ENCODE data around the gene CD44.

The CD44 gene

GRCh38 chr11:35214792-35215193, 75.8 kb downstream of the CD44 start:
- ChIA-PET CTCF (interaction anchor here (1.2 to 1.4 kb wide), 2 partner anchors 21 to 58 kb away, joined by 3 to 5 read pairs; no protein-coding TSS in a partner anchor), POLR2A (no interaction called here)
- DNase-seq (ENCODE audit: extremely low spot score), result no peak
- TF ChIP-seq, protein P1, sequence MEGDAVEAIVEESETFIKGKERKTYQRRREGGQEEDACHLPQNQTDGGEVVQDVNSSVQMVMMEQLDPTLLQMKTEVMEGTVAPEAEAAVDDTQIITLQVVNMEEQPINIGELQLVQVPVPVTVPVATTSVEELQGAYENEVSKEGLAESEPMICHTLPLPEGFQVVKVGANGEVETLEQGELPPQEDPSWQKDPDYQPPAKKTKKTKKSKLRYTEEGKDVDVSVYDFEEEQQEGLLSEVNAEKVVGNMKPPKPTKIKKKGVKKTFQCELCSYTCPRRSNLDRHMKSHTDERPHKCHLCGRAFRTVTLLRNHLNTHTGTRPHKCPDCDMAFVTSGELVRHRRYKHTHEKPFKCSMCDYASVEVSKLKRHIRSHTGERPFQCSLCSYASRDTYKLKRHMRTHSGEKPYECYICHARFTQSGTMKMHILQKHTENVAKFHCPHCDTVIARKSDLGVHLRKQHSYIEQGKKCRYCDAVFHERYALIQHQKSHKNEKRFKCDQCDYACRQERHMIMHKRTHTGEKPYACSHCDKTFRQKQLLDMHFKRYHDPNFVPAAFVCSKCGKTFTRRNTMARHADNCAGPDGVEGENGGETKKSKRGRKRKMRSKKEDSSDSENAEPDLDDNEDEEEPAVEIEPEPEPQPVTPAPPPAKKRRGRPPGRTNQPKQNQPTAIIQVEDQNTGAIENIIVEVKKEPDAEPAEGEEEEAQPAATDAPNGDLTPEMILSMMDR (IDR thresholded peaks at IDR 0.05; ENCODE audit: control extremely low read depth, extremely low read depth, low read depth, missing control alignments), result no peak

DNA sequence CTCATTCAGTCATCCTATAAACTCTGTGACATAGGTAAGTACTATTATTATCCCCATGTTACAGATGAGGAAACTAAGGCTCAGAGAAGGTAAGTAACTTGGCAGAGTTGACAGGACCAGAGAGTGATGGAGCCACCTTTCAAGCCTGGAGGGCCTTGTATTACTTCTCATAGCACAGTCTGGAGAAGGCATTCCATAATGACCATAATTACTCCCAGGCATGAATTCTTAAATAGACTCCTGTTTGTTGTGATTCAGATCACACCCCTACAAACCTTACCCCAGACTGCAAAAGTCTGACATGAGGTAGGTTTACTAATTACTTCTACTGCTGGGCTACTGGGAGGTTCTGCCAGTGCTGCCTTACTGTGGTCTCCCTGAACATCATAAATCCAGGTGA, 77.0 kb downstream of the CD44 start:
- ChIA-PET POLR2A (no interaction called here), CTCF (no interaction called here)
- TF ChIP-seq, protein P1 (IDR thresholded peaks at IDR 0.05; ENCODE audit: control extremely low read depth, extremely low read depth, low read depth, missing control alignments), result no peak

DNA sequence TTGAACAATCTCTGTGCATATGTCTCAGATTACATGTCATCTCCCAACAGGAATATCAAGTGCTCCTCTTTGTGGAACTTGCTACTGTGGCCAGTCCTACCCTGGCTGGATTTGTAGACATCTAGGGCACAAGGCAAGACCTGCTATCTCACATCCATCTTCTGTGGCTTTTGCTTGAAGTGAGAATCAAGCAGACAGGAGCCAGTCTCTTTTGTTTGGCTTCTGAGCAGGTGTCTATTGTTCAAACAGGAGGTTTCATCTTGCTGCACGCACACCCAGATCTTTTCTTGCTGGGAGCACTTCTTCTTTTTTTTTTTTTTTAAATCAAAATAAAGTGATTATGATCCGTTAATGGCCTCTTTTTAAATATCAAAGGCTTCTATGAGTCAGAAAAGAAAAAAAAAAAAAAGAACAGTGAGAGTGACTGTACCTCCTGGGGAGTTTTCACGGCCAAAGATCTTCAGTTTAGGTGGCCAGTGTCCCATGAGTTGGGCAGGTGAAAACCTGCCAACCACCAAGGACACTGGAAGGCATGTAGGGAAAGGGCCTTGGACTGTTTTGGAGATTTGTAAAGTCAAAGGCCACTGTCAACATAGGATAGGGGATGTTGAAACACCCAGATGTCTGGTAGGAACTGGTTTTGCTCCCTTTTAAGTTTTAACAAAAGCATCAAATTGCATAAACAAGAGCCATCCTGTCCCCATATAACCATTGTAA, 78.1 kb downstream of the CD44 start:
- ChIA-PET POLR2A (no interaction called here), CTCF (interaction anchor here (0.7 kb wide), 1 partner anchor 38 kb away, joined by 3 read pairs; no protein-coding TSS in a partner anchor)
- DNase-seq (ENCODE audit: extremely low spot score), result no peak
- TF ChIP-seq, protein P1 (IDR thresholded peaks at IDR 0.05; ENCODE audit: control extremely low read depth, extremely low read depth, low read depth, missing control alignments), result no peak

More for the DNA sequence above, 77.0 kb downstream of the CD44 start:
- DNase-seq (ENCODE audit: extremely low spot score), result no peak

DNA sequence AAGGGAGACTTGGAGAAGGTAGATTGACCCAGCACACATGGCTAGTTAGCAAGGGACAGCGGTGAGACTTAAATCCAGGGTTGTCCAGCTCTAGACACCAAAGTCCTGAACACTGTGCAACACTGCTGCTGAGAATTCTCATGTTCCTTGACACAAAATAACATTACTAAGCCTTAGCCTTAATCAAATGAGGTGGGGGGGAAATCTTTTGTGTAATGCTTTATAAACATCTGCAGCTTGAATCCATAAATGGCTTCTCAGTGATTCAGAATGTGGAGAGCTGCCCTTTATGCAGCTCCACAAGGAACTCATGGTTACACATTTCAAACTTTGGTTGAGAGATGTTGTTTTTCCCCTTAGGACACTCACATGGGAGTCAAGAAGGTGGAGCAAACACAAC, 80.0 kb downstream of the CD44 start:
- no peak for DNase-seq (ENCODE audit: extremely low spot score)
- ChIA-PET CTCF (interaction anchor here (1.1 to 1.7 kb wide), 6 partner anchors 9 to 212 kb away, joined by 3 to 6 read pairs (median 4); no protein-coding TSS in a partner anchor), POLR2A (no interaction called here)
- TF ChIP-seq, protein P1 (IDR thresholded peaks at IDR 0.05; ENCODE audit: control extremely low read depth, extremely low read depth, low read depth, missing control alignments), result no peak

GRCh38 chr11:35223371-35223796, 84.4 kb downstream of the CD44 start:
- DNase-seq (ENCODE audit: extremely low spot score), result no peak
- ChIA-PET POLR2A (no interaction called here), CTCF (interaction anchor here (1.0 to 5.8 kb wide), 5 partner anchors 8 to 82 kb away, joined by 3 to 47 read pairs (median 4); no protein-coding TSS in a partner anchor)
- TF ChIP-seq, protein P1 (IDR thresholded peaks at IDR 0.05; ENCODE audit: control extremely low read depth, extremely low read depth, low read depth, missing control alignments), result no peak

- ChIA-PET POLR2A (no interaction called here), CTCF (interaction anchor here (1.0 to 5.8 kb wide), 4 partner anchors 13 to 82 kb away, joined by 3 to 47 read pairs (median 4); no protein-coding TSS in a partner anchor)
- TF ChIP-seq, protein P1 (IDR thresholded peaks at IDR 0.05; ENCODE audit: control extremely low read depth, extremely low read depth, low read depth, missing control alignments), result no peak
Measured at GRCh38 chr11:35223991-35224390, 85.0 kb downstream of the CD44 start.

More at GRCh38 chr11:35223991-35224390, 85.0 kb downstream of the CD44 start:
- no peak for DNase-seq (ENCODE audit: extremely low spot score)

Measured in GM10248 (cell line).